HEK293 (cell line): ENCODE measurements around the gene SOX21.

Experiments
- CTCF ChIA-PET: fragments of 350-600 bp; formaldehyde crosslinking; extraction: SDS; loops from one replicate; lab custom pipeline; 2021; ENCODE audit warnings: antibody characterized with exemption; lab: Yijun Ruan, JAX
- POLR2A ChIA-PET: fragments of 300-600 bp; formaldehyde crosslinking; extraction: SDS; loops from one replicate; lab custom pipeline; 2020; ENCODE audit warnings: antibody characterized with exemption, inconsistent platforms; lab: Yijun Ruan, JAX
- H3K27ac ChIP-seq: fragments of 200-500 bp; sonication (Bioruptor generic); 2 replicates; pipeline ENCODE4 v1.5.1; 2014; ENCODE audit warnings: low read depth, low read length, control low read depth, inconsistent platforms; ENCODE audit errors: extremely low read depth
- H3K36me3 ChIP-seq, 2 experiments: fragments of 200-500 bp in 1 of 2; sonication (Bioruptor generic) in 1 of 2; 1 replicate in 1 of 2; 2 replicates in 1 of 2; pipeline ENCODE4 v1.5.1; 2014 to 2017; ENCODE audit warnings: inconsistent platforms in 2 of 2, low read length in 2 of 2; ENCODE audit not compliant: control insufficient read depth in 2 of 2, insufficient read depth in 1 of 2
- H3K4me1 ChIP-seq: fragments of 200-500 bp; sonication (Bioruptor generic); 2 replicates; pipeline ENCODE4 v1.5.1; 2014; ENCODE audit warnings: mild to moderate bottlenecking, low read length, inconsistent platforms; ENCODE audit not compliant: control insufficient read depth, insufficient read depth
- H3K4me3 ChIP-seq: 2 replicates; pipeline ENCODE4 v1.5.1; 2011; ENCODE audit warnings: low read depth, mild to moderate bottlenecking, control low read depth, low read length, moderate library complexity
- H3K9me3 ChIP-seq: fragments of 200-500 bp; sonication (Bioruptor generic); 2 replicates; pipeline ENCODE4 v1.5.1; 2014; ENCODE audit warnings: low read depth, low read length, inconsistent platforms; ENCODE audit not compliant: control insufficient read depth, insufficient read depth
- GLIS2 ChIP-seq: fragments of 450-650 bp; formaldehyde crosslinking; IDR thresholded peaks from 2 replicates; pipeline ENCODE4 v1.5.1; 2016; ENCODE audit warnings: missing biosample characterization, missing genetic modification characterization
- HOXC10 ChIP-seq: sonication (generic); formaldehyde crosslinking; IDR thresholded peaks from 2 replicates; pipeline ENCODE4 v1.8.1; 2023; ENCODE audit warnings: mild to moderate bottlenecking, missing genetic modification reagents
- HOXD13 ChIP-seq: sonication (generic); formaldehyde crosslinking; IDR thresholded peaks from 2 replicates; pipeline ENCODE4 v1.8.0; 2022; ENCODE audit warnings: missing genetic modification reagents, borderline replicate concordance
- MEIS1 ChIP-seq: sonication (generic); formaldehyde crosslinking; IDR thresholded peaks from 2 replicates; pipeline ENCODE4 v1.8.1; 2022; ENCODE audit warnings: missing genetic modification reagents, mild to moderate bottlenecking, borderline replicate concordance
- PRDM1 ChIP-seq: fragments of 450-650 bp; formaldehyde crosslinking; IDR thresholded peaks from 2 replicates; pipeline ENCODE4; 2016; ENCODE audit warnings: missing biosample characterization, missing genetic modification characterization
- RBAK ChIP-seq: fragments of 450-650 bp; formaldehyde crosslinking; IDR thresholded peaks from 2 replicates; pipeline ENCODE4 v1.5.1; 2016; ENCODE audit warnings: missing biosample characterization, missing genetic modification characterization
- ZFP69B ChIP-seq: fragments of 450-650 bp; formaldehyde crosslinking; IDR thresholded peaks from 2 replicates; pipeline ENCODE4 v1.5.1; 2016; ENCODE audit warnings: missing biosample characterization, missing genetic modification characterization
- ZIC2 ChIP-seq: fragments of 450-650 bp; formaldehyde crosslinking; IDR thresholded peaks from 2 replicates; pipeline ENCODE4 v1.5.1; 2016; ENCODE audit warnings: missing biosample characterization, missing genetic modification characterization
- ZNF157 ChIP-seq: fragments of 450-650 bp; formaldehyde crosslinking; IDR thresholded peaks from 2 replicates; pipeline ENCODE4 v1.5.1; 2016; ENCODE audit warnings: missing biosample characterization, missing genetic modification characterization
- ZNF211 ChIP-seq: fragments of 450-650 bp; formaldehyde crosslinking; IDR thresholded peaks from 2 replicates; pipeline ENCODE4 v1.5.1; 2016; ENCODE audit warnings: low read depth, missing biosample characterization, missing genetic modification characterization
- ZNF23 ChIP-seq: fragments of 450-650 bp; formaldehyde crosslinking; IDR thresholded peaks from 2 replicates; pipeline ENCODE4 v1.5.1; 2016; ENCODE audit warnings: missing biosample characterization, missing genetic modification characterization, borderline replicate concordance
- ZNF274 ChIP-seq, 2 experiments: fragments of 200-500 bp in 1 of 2; fragments of 450-650 bp in 1 of 2; sonication (Bioruptor generic) in 1 of 2; formaldehyde crosslinking in 1 of 2; IDR thresholded peaks; 2 replicates each; pipeline versions ENCODE4 v1.5.1 to v1.6.1; 2014 to 2016; ENCODE audit warnings: borderline replicate concordance in 1 of 2, inconsistent platforms in 1 of 2, low read length in 1 of 2, missing biosample characterization in 1 of 2, missing genetic modification characterization in 1 of 2
- ZNF335 ChIP-seq: fragments of 450-650 bp; formaldehyde crosslinking; conservative IDR thresholded peaks from 2 replicates; pipeline ENCODE4 v1.5.1; 2016; ENCODE audit warnings: missing biosample characterization, missing genetic modification characterization
- ZNF510 ChIP-seq: fragments of 450-650 bp; formaldehyde crosslinking; IDR thresholded peaks from 2 replicates; pipeline ENCODE4 v1.5.1; 2018; ENCODE audit warnings: mild to moderate bottlenecking, missing genetic modification characterization, missing biosample characterization; ENCODE audit not compliant: insufficient replicate concordance
- ZNF548 ChIP-seq: fragments of 450-650 bp; formaldehyde crosslinking; IDR thresholded peaks from 2 replicates; pipeline ENCODE4 v1.5.1; 2016; ENCODE audit warnings: missing biosample characterization, missing genetic modification characterization
- ZNF707 ChIP-seq: fragments of 450-650 bp; formaldehyde crosslinking; IDR thresholded peaks from 2 replicates; pipeline ENCODE4 v1.5.1; 2016; ENCODE audit warnings: missing biosample characterization, missing genetic modification characterization
- ZNF777 ChIP-seq: fragments of 450-650 bp; formaldehyde crosslinking; IDR thresholded peaks from 2 replicates; pipeline ENCODE4 v1.5.1; 2017; ENCODE audit warnings: missing biosample characterization, missing genetic modification characterization, borderline replicate concordance
- ZNF792 ChIP-seq: fragments of 450-650 bp; formaldehyde crosslinking; IDR thresholded peaks from 2 replicates; pipeline ENCODE4 v1.5.1; 2016; ENCODE audit warnings: missing biosample characterization, missing genetic modification characterization
- TF ChIP-seq, protein P1 (sequence below): fragments of 450-650 bp; formaldehyde crosslinking; conservative IDR thresholded peaks from 2 replicates; pipeline ENCODE4 v1.5.1; 2016; ENCODE audit warnings: low read depth, missing biosample characterization, missing genetic modification characterization
- TF ChIP-seq, protein P2 (sequence below): fragments of 450-650 bp; formaldehyde crosslinking; IDR thresholded peaks from 2 replicates; pipeline ENCODE4 v1.5.1; 2016; ENCODE audit warnings: missing biosample characterization, missing genetic modification characterization

SOX21 gene

DNA sequence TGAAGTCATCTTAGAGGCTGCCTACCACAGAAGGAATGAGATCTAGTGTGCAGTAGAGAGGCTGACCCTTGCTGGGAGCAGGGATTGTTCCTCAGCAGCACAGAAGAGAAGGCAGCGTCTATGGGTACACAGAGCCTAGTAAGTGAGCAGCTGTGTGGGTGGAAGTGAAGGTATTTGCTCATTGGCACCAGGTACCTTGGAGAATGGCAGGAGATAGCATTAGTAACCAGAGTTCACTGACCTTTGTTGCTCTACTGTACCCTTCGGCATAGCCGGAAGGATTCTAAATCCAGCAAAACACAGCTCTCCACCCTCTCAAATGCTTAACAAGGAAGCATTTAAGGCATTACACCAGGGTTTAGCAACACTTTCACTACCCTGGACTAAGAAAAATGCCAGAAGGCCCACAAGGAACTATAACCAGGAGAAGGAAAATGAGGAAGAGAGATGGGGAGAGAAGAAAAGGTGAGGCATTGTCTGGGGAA lies 12.3 kb downstream of the SOX21 start:
- Histone ChIP-seq H3K4me3 (no peak overlapping the region), H3K27ac (no peak overlapping the region), H3K9me3 (no peaks in the 10 kb centered on the region), H3K36me3 (no peaks in the 10 kb centered on the region), H3K4me1 (no peaks in the 10 kb centered on the region)
- ChIA-PET POLR2A (no interaction called here), CTCF (interaction anchor here (0.7 to 1.5 kb wide), 2 partner anchors 17 to 25 kb away, joined by 4 read pairs; no protein-coding TSS in a partner anchor)
- TF ChIP-seq ZNF707 = no peak
- no peak for TF ChIP-seq ZNF211 (tag by site-specific recombination)
- no peak for TF ChIP-seq ZNF792 (tag by site-specific recombination)
- no peak for TF ChIP-seq ZNF548
- TF ChIP-seq ZIC2 (tag by site-specific recombination) = no peak
- TF ChIP-seq HOXD13 (CRISPR knock-in tag) = no peak
- TF ChIP-seq, protein P1, sequence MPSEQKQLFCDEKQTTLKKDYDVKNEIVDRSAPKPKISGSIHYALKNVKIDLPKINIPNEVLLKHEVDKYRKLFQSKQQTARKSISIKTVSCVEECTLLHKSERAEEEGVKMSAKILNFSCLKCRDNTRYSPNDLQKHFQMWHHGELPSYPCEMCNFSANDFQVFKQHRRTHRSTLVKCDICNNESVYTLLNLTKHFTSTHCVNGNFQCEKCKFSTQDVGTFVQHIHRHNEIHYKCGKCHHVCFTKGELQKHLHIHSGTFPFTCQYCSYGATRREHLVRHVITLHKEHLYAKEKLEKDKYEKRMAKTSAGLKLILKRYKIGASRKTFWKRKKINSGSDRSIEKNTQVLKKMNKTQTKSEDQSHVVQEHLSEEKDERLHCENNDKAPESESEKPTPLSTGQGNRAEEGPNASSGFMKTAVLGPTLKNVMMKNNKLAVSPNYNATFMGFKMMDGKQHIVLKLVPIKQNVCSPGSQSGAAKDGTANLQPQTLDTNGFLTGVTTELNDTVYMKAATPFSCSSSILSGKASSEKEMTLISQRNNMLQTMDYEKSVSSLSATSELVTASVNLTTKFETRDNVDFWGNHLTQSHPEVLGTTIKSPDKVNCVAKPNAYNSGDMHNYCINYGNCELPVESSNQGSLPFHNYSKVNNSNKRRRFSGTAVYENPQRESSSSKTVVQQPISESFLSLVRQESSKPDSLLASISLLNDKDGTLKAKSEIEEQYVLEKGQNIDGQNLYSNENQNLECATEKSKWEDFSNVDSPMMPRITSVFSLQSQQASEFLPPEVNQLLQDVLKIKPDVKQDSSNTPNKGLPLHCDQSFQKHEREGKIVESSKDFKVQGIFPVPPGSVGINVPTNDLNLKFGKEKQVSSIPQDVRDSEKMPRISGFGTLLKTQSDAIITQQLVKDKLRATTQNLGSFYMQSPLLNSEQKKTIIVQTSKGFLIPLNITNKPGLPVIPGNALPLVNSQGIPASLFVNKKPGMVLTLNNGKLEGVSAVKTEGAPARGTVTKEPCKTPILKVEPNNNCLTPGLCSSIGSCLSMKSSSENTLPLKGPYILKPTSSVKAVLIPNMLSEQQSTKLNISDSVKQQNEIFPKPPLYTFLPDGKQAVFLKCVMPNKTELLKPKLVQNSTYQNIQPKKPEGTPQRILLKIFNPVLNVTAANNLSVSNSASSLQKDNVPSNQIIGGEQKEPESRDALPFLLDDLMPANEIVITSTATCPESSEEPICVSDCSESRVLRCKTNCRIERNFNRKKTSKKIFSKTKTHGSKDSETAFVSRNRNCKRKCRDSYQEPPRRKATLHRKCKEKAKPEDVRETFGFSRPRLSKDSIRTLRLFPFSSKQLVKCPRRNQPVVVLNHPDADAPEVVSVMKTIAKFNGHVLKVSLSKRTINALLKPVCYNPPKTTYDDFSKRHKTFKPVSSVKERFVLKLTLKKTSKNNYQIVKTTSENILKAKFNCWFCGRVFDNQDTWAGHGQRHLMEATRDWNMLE (tag by site-specific recombination) = no peak
- TF ChIP-seq ZNF510 (tag by site-specific recombination) = no peak
- no peak for TF ChIP-seq ZNF274 (IDR thresholded peaks at IDR 0.05; ENCODE audit: low read length)
- no peak for TF ChIP-seq ZNF274 (tag by site-specific recombination; IDR thresholded peaks at IDR 0.05; ENCODE audit: borderline replicate concordance)
- no peak for TF ChIP-seq ZFP69B (tag by site-specific recombination)
- no peak for TF ChIP-seq ZNF777 (tag by site-specific recombination)
- no peak for TF ChIP-seq RBAK (tag by site-specific recombination)
- no peak for TF ChIP-seq HOXC10 (CRISPR knock-in tag)
- TF ChIP-seq ZNF23 (tag by site-specific recombination) = no peak
- no peak for TF ChIP-seq ZNF335 (tag by site-specific recombination)

DNA sequence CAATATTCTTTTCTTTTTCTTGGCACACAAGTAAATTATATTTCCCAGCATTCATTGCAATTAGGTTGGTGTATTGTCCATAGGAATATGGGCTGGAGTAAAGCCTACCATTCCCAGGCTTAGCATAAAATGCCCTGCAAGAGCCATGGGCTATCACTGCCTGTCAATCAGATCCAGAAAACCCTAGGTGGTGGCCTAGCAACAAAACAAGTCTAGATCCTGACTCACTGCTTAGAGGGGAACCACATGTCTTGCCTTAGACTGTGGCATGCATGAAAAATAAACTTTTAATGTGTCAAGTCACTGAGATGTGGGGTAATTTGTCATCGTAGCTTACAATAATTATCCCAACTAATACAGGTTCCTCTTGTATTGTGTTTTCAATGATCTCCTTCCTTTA lies 16.2 kb downstream of the SOX21 start:
- H3K27ac ChIP-seq = no peak overlapping the region
- CTCF ChIA-PET = no interaction called here
- no peaks in the 10 kb centered on the region for H3K4me1 ChIP-seq
- no peaks in the 10 kb centered on the region for H3K36me3 ChIP-seq
- POLR2A ChIA-PET = no interaction called here
- H3K9me3 ChIP-seq = no peaks in the 10 kb centered on the region
- TF ChIP-seq GLIS2 (no peak), MEIS1 (CRISPR knock-in tag) (peak; percentile 79; the same call in 1 of the 2 replicates), ZNF157 (tag by site-specific recombination) (no peak)
- no peak overlapping the region for H3K4me3 ChIP-seq

DNA sequence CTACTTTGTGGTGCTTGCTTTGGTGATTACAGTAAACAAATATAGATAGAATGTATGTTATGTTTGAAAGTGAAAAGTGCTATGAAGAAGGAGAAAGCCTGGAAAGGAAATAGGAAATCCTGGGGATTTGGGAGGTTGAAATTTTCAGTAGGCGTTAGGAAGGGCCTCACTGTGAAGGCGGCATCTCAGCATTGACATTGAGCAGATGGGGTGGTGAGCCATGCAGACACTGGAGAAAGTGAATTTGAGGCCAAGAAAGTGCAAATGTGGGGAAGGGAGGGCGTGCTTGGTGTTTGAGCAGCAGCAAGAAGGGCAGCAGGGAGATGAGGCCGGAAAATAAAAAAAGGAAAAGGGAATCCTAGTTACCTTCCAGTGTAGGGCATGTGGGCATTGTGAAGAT lies 20.3 kb downstream of the SOX21 start:
- Histone ChIP-seq H3K4me1 (no peaks in the 10 kb centered on the region), H3K9me3 (no peaks in the 10 kb centered on the region), H3K27ac (no peak overlapping the region), H3K4me3 (no peak overlapping the region), H3K36me3 (no peaks in the 10 kb centered on the region)
- TF ChIP-seq PRDM1 (tag by site-specific recombination) = peak; percentile 57
- TF ChIP-seq, protein P2, sequence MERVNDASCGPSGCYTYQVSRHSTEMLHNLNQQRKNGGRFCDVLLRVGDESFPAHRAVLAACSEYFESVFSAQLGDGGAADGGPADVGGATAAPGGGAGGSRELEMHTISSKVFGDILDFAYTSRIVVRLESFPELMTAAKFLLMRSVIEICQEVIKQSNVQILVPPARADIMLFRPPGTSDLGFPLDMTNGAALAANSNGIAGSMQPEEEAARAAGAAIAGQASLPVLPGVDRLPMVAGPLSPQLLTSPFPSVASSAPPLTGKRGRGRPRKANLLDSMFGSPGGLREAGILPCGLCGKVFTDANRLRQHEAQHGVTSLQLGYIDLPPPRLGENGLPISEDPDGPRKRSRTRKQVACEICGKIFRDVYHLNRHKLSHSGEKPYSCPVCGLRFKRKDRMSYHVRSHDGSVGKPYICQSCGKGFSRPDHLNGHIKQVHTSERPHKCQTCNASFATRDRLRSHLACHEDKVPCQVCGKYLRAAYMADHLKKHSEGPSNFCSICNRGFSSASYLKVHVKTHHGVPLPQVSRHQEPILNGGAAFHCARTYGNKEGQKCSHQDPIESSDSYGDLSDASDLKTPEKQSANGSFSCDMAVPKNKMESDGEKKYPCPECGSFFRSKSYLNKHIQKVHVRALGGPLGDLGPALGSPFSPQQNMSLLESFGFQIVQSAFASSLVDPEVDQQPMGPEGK (tag by site-specific recombination) = no peak
- POLR2A ChIA-PET = no interaction called here
- CTCF ChIA-PET = no interaction called here
